ENCODE results near the gene SPC25.
"Not testable (repeated sequence)": the region's sequence is repeated elsewhere in the genome, so short reads cannot be mapped to it uniquely, and the experiment has no call there.

The SPC25 gene

GRCh38 chr2:168890006-168890782 lies at the start of gene SPC25:
SPC25 (minus strand) TSS chr2:168890430; CDS start chr2:168889519, 911 bp downstream.
- peak; percentile 80 for DNase-seq (ENCODE audit: low read depth)

- no peak for DNase-seq (ENCODE audit: low read depth)
Measured at GRCh38 chr2:168939918-168940317, 49.7 kb upstream of the SPC25 start.

GRCh38 chr2:168939061-168939460 lies 48.8 kb upstream of the SPC25 start:
- no peak for DNase-seq (ENCODE audit: low read depth)

- no peak for DNase-seq (ENCODE audit: low read depth)
Measured at GRCh38 chr2:168935810-168936581, 45.8 kb upstream of the SPC25 start.

DNA sequence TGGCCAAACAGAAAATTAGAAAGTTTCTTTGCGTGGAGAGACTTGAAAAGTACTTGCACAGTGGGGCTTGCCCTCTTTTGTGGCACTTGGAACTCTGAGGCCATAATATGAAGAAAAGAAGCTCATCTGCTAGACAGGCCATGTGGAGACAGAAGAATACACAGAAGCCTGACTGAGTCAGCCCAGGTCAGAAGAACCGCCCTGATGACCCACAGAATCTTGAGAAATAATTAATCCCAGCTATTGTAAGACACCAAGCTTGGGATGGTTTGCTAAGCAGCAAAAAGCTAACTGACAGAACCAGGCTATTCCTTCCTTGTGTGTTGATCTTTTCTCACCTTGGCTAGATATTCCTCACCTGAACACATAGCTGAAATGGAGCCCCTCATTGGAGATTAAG lies 44.6 kb upstream of the SPC25 start:
- no peak for DNase-seq (ENCODE audit: low read depth)

DNA sequence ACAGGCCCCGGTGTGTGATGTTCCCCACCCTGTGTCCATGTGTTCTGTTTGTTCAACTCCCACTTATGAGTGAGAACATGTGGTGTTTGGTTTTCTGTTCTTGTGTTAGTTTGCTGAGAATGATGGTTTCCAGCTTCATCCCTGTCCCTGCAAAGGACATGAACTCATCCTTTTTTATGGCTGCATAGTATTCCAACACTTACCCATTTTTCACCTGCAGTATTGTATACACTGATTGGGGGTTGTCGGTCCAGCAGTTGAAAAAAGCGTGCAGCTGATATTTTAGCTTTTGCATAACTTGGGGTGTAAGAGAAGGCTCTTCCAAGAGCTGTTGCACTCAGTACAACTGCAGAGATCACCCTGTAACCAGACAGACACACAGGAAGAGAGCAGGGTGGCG lies 41.9 kb upstream of the SPC25 start:
- not testable (repeated sequence) for DNase-seq (ENCODE audit: low read depth)

GRCh38 chr2:168930242-168930641 lies 40.0 kb upstream of the SPC25 start:
- no peak for DNase-seq (ENCODE audit: low read depth)

DNA sequence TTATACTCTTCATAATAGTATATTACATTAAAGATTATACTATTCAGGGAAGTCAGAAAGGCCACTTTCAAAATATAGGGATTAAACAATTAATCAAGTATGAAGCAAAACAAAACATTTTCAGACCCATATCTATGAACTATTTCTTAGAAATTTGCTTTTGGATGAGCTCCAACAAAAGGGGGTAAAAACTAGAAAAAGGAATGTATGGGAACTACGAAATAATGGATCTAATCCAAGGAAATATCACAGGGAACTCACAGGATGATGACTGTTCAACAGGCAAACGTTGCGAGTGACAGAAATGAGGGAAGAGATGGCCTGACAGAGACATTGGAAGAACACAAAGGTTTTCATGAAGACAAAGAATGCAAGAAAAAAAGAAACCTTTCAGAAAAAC lies 38.8 kb upstream of the SPC25 start:
- DNase-seq (ENCODE audit: low read depth): no peak

DNA sequence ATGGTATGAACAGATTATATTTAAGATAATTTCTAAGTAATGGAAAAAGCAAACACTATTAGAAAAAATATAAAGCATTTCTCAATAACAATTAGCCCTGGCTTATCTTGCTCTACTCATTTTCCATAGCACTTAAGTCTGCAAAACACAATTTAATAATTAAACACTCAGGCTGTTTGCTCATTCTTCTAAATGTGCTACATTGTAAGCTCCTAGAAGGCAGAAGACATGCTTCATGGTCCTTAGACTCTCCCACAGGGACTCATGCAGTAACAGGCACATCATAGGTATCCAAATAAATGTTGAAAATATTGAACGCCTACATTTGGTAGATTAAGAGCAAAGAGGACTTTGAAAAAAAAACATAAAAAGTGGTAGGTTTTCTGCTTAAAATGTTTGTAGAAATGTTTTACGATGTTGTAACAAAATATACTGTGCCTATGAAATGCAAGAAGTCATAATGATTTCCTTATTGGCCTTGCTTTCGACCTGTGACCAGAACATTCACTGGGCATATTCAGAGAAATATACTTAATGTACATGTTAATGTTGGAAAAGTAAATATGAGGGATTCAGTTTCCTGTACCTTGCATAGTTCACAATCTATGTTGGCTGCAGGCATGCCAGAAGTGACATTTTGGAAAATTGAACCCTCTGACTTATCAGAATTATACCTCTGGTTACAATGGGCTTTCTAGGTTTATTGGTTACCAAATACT lies 38.0 kb upstream of the SPC25 start:
- no peak for DNase-seq (ENCODE audit: low read depth)

GRCh38 chr2:168926621-168927386 lies 36.6 kb upstream of the SPC25 start:
- no peak for DNase-seq (ENCODE audit: low read depth)

DNA sequence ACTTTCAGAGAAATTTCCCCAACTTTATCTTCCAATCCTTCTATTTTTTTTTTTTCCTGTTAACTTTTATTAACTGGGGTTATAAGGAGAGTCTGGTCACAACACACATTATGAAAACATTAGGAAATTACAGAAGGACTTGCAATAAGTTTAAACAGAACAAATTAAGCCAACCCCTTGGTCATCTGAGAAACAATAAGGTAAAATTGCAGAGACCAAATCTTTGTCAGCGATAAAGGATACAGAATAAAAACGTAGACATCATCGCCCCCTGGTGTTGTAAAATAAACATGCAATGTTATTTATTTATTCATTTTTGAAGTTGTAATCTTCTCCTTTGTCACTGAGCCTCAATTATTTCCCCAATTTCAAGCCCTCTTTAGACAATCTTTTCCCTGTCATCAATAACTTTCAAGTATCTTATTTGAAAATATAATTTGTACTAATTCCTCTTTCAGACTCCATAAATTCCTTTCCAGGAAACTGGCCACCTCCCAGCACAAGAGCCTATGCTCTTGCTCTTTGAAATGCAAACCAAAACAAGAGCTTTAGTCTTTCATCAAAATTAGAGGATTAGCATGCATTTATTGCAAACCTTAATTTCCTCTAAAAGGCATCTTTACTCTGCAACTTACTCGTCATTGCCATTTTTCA lies 30.4 kb upstream of the SPC25 start:
- peak; percentile 10 for DNase-seq (ENCODE audit: low read depth)

DNA sequence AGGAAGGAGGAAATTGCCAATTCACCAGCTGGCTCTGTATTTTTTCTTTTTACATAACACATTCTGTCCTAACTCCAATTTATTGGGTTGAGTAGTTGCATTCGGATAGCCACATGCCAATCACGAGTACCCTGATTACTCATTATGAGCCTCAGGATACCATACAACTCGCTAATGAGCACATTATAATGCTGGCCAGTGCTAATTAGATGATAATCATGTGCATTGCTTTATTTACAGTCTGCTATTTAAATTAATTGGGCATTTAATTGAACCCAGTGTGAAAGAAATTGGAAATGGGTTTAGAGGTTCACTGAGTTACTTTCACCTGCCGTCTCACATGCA lies 26.1 kb upstream of the SPC25 start:
- no peak for DNase-seq (ENCODE audit: low read depth)

- no peak for DNase-seq (ENCODE audit: low read depth)
Measured at GRCh38 chr2:168915441-168916330, 25.5 kb upstream of the SPC25 start.

DNA sequence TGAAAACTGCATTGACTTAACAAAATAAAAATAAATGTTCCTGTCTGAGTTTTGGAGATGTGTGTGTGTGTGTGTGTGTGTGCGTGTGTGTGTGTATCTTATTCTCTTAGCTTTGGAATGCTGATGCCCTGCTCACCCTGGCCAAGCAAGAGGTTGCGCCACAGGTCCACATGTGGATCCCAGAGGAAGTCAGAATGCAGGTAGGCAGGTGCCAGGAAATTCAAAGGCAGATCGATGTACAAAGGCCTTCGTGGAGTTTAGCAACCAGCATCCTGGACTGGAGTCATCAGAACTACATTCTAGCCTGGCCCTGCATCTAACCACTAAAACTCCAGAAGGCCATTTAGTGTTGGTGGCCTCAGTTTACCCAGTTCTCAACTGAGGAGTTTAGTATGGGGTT lies 23.3 kb upstream of the SPC25 start:
- DNase-seq (ENCODE audit: low read depth): no peak

DNA sequence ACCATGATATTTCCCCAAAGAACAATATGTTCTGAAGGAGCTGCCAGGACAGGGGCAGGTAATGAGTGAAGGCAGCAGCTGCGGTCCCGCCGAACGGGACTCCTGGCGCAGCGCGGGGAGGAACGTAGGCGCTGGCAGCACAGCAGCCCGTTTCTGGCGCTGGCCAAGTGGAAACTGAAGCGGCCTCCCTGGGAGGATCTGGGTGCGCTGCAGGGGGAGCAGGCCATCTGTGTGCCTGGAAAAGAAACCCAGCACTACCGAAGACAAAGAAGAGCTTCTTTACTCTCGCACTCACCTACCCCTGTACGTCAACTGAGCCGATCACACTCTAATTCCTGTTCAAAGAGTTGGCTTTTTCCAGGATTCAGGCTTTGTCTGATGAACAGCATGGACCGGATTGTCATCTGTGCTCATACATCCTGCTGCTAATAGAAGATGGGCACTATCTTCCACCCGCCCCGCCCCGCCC lies 22.7 kb upstream of the SPC25 start:
- peak; percentile 26 for DNase-seq (ENCODE audit: low read depth)

DNA sequence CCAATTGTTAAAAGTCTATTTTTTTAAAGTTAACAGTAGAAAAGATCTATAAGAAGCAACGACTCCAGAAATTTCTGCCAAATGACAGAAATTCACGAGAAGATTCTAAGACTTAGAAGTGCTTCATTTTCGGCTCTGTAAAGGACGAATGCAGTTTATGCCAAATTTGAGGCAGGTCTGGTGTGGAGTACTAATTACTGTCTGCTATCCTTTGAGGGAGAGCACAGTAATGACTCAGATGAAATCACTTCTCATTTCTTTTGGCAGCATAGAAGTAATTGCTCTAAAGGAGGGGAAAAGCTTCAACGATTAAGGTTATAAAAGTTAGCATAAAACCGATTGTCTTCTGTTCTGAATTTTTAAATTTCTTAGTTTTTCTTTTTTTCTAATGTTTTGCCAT lies 22.2 kb upstream of the SPC25 start:
- DNase-seq (ENCODE audit: low read depth): no peak

- DNase-seq (ENCODE audit: low read depth): no peak
Measured at GRCh38 chr2:168910330-168910729, 20.1 kb upstream of the SPC25 start.

GRCh38 chr2:168907940-168908662 lies 17.9 kb upstream of the SPC25 start:
- no peak for DNase-seq (ENCODE audit: low read depth)

- no peak for DNase-seq (ENCODE audit: low read depth)
Measured at GRCh38 chr2:168904358-168904757, 14.1 kb upstream of the SPC25 start.

DNA sequence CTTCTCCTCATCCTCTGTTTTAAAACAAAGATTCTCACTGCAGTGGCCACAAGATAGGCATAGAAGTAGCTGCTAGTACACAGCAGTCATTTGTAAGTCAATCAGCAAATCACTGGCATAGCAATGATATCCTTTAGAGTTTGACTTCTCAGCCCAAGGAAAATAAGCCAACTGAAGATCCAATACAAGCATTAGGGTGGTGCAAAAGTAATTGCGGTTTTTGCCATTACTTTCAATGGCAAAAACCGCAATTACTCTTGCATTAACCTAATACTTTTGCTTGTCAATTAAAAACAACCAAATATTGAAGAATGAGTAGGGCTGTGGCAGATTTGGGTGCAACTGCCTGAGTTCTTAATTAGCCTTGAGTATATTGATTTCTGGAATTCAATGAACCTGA lies 13.7 kb upstream of the SPC25 start:
- DNase-seq (ENCODE audit: low read depth): no peak

Measured in fibroblast of gingiva (primary cell).